ENCODE data around the gene MLLT1.

The MLLT1 gene

GRCh38 chr19:6187374-6187773 lies 92.4 kb downstream of the MLLT1 start:
- TF ChIP-seq CTCF (IDR thresholded peaks at IDR 0.05; ENCODE audit: borderline replicate concordance, insufficient read depth, low read depth, low read length): no peak
- H3K4me3 ChIP-seq (ENCODE audit: low read depth, low read length): no peak overlapping the region

GRCh38 chr19:6185835-6186834 lies 93.6 kb downstream of the MLLT1 start:
- no peak overlapping the region for H3K4me3 ChIP-seq (ENCODE audit: low read depth, low read length)
- TF ChIP-seq CTCF (IDR thresholded peaks at IDR 0.05; ENCODE audit: borderline replicate concordance, insufficient read depth, low read depth, low read length): no peak

DNA sequence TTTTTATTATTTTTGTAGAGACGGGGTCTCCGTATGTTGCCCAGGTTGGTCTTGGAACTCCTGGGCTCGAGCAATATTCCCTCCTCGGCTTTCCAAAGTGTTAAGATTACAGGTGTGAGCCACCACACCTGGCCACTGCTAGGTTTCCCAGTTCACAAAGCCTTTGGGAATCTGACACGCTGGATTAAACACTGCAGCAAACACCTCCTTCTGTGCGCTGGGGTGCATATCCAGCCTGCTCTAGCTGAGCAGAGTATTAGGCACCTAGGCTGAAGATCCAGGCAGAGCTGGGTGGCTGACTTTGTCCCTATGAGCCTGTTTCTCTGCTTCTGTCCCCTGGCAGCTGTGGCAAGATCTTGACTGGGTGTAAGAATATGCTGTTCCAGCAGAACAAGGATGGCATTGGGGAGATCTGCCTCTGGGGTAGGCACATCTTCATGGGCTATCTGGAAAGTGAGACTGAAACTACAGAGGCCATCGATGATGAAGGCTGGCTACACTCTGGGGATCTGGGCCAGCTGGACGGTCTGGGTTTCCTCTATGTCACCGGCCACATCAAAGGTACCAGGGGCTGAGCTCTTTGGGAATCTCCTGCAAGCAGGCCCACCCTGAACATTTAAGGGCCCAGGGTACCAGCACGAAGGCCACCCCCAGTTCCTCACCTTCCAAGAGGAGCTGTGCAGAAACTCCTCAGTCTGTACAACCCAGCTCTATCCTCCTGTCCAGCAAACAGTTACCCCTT lies 94.5 kb downstream of the MLLT1 start:
- no peak overlapping the region for H3K4me3 ChIP-seq (ENCODE audit: low read depth, low read length)
- TF ChIP-seq CTCF (IDR thresholded peaks at IDR 0.05; ENCODE audit: borderline replicate concordance, insufficient read depth, low read depth, low read length): no peak

GRCh38 chr19:6181119-6181518 lies 98.7 kb downstream of the MLLT1 start:
- no peak overlapping the region for H3K4me3 ChIP-seq (ENCODE audit: low read depth, low read length)

DNA sequence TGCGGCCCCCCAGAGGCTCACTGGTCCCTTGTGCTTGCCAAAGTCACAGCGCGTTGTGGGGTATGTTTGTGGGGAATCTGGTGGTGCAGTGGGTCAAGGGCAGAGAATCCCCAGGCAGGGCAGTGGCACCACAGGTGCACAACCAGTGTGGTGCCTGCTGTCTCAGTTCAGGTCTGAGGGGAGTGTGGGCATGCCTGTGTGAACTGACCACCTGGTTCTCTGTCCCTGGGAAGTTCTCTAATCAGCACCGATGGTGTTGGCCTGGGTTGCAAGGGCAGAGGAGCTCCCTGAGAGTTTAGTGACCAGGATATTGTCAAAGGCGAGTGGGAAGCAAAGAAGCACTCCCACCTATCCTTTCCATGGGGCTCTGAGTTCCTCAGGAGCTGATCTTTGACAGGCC lies 106.6 kb downstream of the MLLT1 start:
- TF ChIP-seq CTCF (IDR thresholded peaks at IDR 0.05; ENCODE audit: borderline replicate concordance, insufficient read depth, low read depth, low read length): no peak
- H3K4me3 ChIP-seq (ENCODE audit: low read depth, low read length): no peak overlapping the region

More at GRCh38 chr19:6181119-6181518, 98.7 kb downstream of the MLLT1 start:
- no peak for TF ChIP-seq CTCF (IDR thresholded peaks at IDR 0.05; ENCODE audit: borderline replicate concordance, insufficient read depth, low read depth, low read length)

DNA sequence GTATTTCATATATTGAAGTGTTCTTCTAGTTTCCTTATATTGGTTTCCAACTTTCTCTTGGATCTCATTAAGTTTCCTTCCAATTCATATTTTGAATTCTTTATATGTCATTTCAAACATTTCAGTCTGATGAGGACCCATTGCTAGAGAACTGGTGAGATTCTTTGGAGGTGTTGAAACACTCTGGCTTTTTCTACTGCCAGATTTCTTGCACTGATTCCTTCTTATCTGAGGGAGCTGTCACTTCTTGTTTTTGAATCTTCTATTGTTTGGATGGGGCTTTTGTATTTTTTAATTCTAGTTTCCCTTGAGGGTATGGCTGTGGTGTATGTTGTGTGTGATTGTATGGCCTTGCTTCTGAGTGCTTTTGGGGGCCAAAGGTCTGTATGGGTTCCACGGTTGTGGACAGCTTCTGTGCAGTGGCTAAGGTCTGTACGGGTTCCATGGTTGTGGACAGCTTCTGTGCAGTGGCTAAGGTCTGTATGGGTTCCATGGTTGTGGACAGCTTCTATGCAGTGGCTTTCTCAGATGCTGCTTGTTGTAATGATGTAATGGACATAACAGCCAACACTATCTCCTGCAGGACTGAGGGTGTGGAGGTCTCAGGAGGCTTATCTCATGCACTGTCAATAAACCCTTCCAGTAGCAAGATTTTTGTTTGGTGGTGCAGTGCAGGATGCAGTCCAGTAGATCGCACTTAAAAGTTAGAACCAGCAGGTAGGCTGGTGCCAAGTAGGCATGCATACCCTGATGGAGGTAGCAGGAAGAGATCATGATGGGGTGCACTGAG lies 107.5 kb downstream of the MLLT1 start:
- no peak overlapping the region for H3K4me3 ChIP-seq (ENCODE audit: low read depth, low read length)
- TF ChIP-seq CTCF (IDR thresholded peaks at IDR 0.05; ENCODE audit: borderline replicate concordance, insufficient read depth, low read depth, low read length): no peak
